ENCODE results near the gene KAZN.

The KAZN gene

GRCh38 chr1:14932034-14932638 lies 333.7 kb downstream of the KAZN start:
- no peak for DNase-seq (ENCODE audit: low read depth in 2 of 2)

GRCh38 chr1:14934867-14935266 lies 336.4 kb downstream of the KAZN start:
- DNase-seq (ENCODE audit: low read depth in 2 of 2), result no peak

- no peak for DNase-seq (ENCODE audit: low read depth in 2 of 2)
These were observed 338.3 kb downstream of the KAZN start for GRCh38 chr1:14936815-14937214.

- DNase-seq (ENCODE audit: low read depth in 2 of 2), result no peak
These were observed 338.9 kb downstream of the KAZN start for GRCh38 chr1:14937288-14937949.

- DNase-seq (ENCODE audit: low read depth in 2 of 2), result no peak
These were observed 341.2 kb downstream of the KAZN start for GRCh38 chr1:14939527-14940284.

- DNase-seq (ENCODE audit: low read depth in 2 of 2), result no peak
These were observed 341.9 kb downstream of the KAZN start for GRCh38 chr1:14940285-14940870.

- no peak for DNase-seq (ENCODE audit: low read depth in 2 of 2)
These were observed 343.4 kb downstream of the KAZN start for GRCh38 chr1:14941864-14942263.

- DNase-seq (ENCODE audit: low read depth in 2 of 2), result no peak
These were observed 346.0 kb downstream of the KAZN start for GRCh38 chr1:14944471-14944985.

GRCh38 chr1:14945132-14946010 lies 346.9 kb downstream of the KAZN start:
- DNase-seq (ENCODE audit: low read depth in 2 of 2), result no peak

GRCh38 chr1:14946011-14946359 lies 347.5 kb downstream of the KAZN start:
- DNase-seq (ENCODE audit: low read depth in 2 of 2), result no peak

- DNase-seq (ENCODE audit: low read depth in 2 of 2), result no peak
These were observed 348.3 kb downstream of the KAZN start for GRCh38 chr1:14946684-14947238.

- DNase-seq (ENCODE audit: low read depth in 2 of 2), result no peak
These were observed 348.9 kb downstream of the KAZN start for GRCh38 chr1:14947421-14947820.

GRCh38 chr1:14948112-14948652 lies 349.7 kb downstream of the KAZN start:
- DNase-seq (ENCODE audit: low read depth in 2 of 2), result no peak

- DNase-seq (ENCODE audit: low read depth in 2 of 2), result no peak
These were observed 350.9 kb downstream of the KAZN start for GRCh38 chr1:14949270-14949835.

GRCh38 chr1:14949836-14950713 lies 351.6 kb downstream of the KAZN start:
- DNase-seq (ENCODE audit: low read depth in 2 of 2), result no peak

GRCh38 chr1:14951766-14952165 lies 353.3 kb downstream of the KAZN start:
- no peak for DNase-seq (ENCODE audit: low read depth in 2 of 2)

GRCh38 chr1:14952626-14953314 lies 354.3 kb downstream of the KAZN start:
- DNase-seq (ENCODE audit: low read depth in 2 of 2), result no peak

- DNase-seq (ENCODE audit: low read depth in 2 of 2), result no peak
These were observed 355.7 kb downstream of the KAZN start for GRCh38 chr1:14954210-14954609.

GRCh38 chr1:14954930-14955329 lies 356.4 kb downstream of the KAZN start:
- no peak for DNase-seq (ENCODE audit: low read depth in 2 of 2)

All from stimulated activated CD8-positive, alpha-beta memory T cell treated with anti-CD3 and anti-CD28 coated beads, Interleukin-2, amount 100 ng/mL, for 48 hours (primary cell).